Stomach (tissue), 4 donors: ENCODE measurements around the gene PRR12.
"Not testable (repeated sequence)": the region's sequence is repeated elsewhere in the genome, so short reads cannot be mapped to it uniquely, and the experiment has no call there.

Source experiments
- EP300 ChIP-seq: sonication (generic); formaldehyde crosslinking; IDR thresholded peaks from one replicate; pipeline ENCODE4 v1.6.1; 2017; ENCODE audit warnings: antibody characterized with exemption
- POLR2A ChIP-seq, 4 donors: fragments of 450-650 bp; IDR thresholded peaks; one replicate each; pipeline ENCODE4 v1.6.1; 2016; ENCODE audit warnings: antibody characterized with exemption in 4 of 4, control low read depth in 2 of 4, mild to moderate bottlenecking in 1 of 4, moderate library complexity in 1 of 4
- TF ChIP-seq, protein P1 (sequence below), 7 experiments: fragments of 450-650 bp in 4 of 7; fragments of 200-600 bp in 3 of 7; sonication (generic) in 3 of 7; IDR thresholded peaks; one replicate each; pipeline ENCODE4 v1.5.1; 2016 to 2019; ENCODE audit warnings: antibody characterized with exemption in 7 of 7, control low read depth in 2 of 7, mild to moderate bottlenecking in 1 of 7

DNA sequence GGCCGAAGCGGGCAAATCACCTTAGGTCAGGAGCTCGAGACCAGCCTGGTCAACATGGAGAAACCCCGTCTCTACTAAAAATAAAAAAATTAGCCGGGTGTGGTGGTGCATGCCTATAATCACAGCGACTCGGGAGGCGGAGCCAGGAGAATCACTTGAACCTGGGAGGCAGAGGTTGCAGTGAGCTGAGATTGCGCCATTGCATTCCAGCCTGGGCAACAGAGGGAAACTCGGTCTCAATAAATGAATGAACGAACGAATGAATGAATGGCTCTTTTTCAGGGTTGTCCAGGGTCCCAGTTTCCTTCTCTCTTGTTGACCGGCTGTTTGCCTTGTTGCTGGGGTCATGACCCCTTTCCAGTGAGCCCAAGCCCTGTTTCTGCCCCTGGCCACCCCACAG is 26.9 kb downstream of the PRR12 start:
- TF ChIP-seq, protein P1, sequence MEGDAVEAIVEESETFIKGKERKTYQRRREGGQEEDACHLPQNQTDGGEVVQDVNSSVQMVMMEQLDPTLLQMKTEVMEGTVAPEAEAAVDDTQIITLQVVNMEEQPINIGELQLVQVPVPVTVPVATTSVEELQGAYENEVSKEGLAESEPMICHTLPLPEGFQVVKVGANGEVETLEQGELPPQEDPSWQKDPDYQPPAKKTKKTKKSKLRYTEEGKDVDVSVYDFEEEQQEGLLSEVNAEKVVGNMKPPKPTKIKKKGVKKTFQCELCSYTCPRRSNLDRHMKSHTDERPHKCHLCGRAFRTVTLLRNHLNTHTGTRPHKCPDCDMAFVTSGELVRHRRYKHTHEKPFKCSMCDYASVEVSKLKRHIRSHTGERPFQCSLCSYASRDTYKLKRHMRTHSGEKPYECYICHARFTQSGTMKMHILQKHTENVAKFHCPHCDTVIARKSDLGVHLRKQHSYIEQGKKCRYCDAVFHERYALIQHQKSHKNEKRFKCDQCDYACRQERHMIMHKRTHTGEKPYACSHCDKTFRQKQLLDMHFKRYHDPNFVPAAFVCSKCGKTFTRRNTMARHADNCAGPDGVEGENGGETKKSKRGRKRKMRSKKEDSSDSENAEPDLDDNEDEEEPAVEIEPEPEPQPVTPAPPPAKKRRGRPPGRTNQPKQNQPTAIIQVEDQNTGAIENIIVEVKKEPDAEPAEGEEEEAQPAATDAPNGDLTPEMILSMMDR (IDR thresholded peaks at IDR 0.05), result not testable (repeated sequence)
- TF ChIP-seq EP300; POLR2A (IDR thresholded peaks at IDR 0.05): not testable (repeated sequence)
